HS-5 (cell line): Measurements from ENCODE around the gene RAB23.

Experiments
- DNase-seq: peaks from one replicate; pipeline ENCODE4 v3.0.0-alpha.2; 2012; ENCODE audit warnings: low read depth

The RAB23 gene

GRCh38 chr6:57180596-57180995, 41.5 kb downstream of the RAB23 start:
- DNase-seq = no peak

- no peak for DNase-seq
Measured at GRCh38 chr6:57177545-57178265, 44.4 kb downstream of the RAB23 start.

GRCh38 chr6:57174511-57174907, 47.6 kb downstream of the RAB23 start:
- no peak for DNase-seq

- peak; percentile 68 for DNase-seq
Measured at GRCh38 chr6:57173886-57174510, 48.1 kb downstream of the RAB23 start.

- peak; percentile 20 for DNase-seq
Measured at GRCh38 chr6:57173056-57173885, 48.8 kb downstream of the RAB23 start.

GRCh38 chr6:57172136-57173055, 49.7 kb downstream of the RAB23 start, which contains the start of gene BAG2:
TSS of gene BAG2 (plus strand) at chr6:57172326. CDS start at chr6:57172698, 372 bp downstream.
- peak; percentile 72 for DNase-seq

GRCh38 chr6:57165080-57165479, 57.0 kb downstream of the RAB23 start:
- DNase-seq = no peak

- DNase-seq = no peak
Measured at GRCh38 chr6:57163956-57164355, 58.2 kb downstream of the RAB23 start.

- no peak for DNase-seq
Measured at GRCh38 chr6:57162516-57162915, 59.6 kb downstream of the RAB23 start.

- no peak for DNase-seq
Measured at GRCh38 chr6:57162028-57162427, 60.1 kb downstream of the RAB23 start.

- no peak for DNase-seq
Measured at GRCh38 chr6:57159127-57159526, 63.0 kb downstream of the RAB23 start.

- peak; percentile 26 for DNase-seq
Measured at GRCh38 chr6:57158658-57159057, 63.4 kb downstream of the RAB23 start.

- DNase-seq = no peak
Measured at GRCh38 chr6:57147955-57148858, 73.9 kb downstream of the RAB23 start.

GRCh38 chr6:57147401-57147800, 74.7 kb downstream of the RAB23 start:
- DNase-seq = no peak

- DNase-seq = no peak
Measured at GRCh38 chr6:57143690-57144089, 78.4 kb downstream of the RAB23 start.

GRCh38 chr6:57142178-57142525, 80.0 kb downstream of the RAB23 start:
- DNase-seq = no peak

- no peak for DNase-seq
Measured at GRCh38 chr6:57141451-57142177, 80.5 kb downstream of the RAB23 start.

- DNase-seq = no peak
Measured at GRCh38 chr6:57138026-57138425, 84.1 kb downstream of the RAB23 start.

GRCh38 chr6:57137350-57137749, 84.8 kb downstream of the RAB23 start:
- no peak for DNase-seq
